ENCODE results near the gene PTPN9.

GRCh38 chr15:75594276-75594675 lies 15.2 kb upstream of the PTPN9 start:
- TF ChIP-seq EZH2 (IDR thresholded peaks at IDR 0.05; ENCODE audit: insufficient read depth, poor library complexity, severe bottlenecking), result no peak
- no peak for TF ChIP-seq EZH2phosphoT487 (IDR thresholded peaks at IDR 0.05; ENCODE audit: insufficient read depth, low read depth)

All from GM23248 (cell line).